Activated CD4-positive, alpha-beta T cell treated with anti-CD3 and anti-CD28 coated beads, Interleukin-2, amount 50 U/mL, for 4 hours (primary cell): Measurements from ENCODE around the gene ANKRD31.
"Not testable (repeated sequence)": the region's sequence is repeated elsewhere in the genome, so short reads cannot be mapped to it uniquely, and the experiment has no call there.

ENCODE experiments used
- DNase-seq, 2 experiments: peaks; one replicate each; pipeline ENCODE4 v3.0.0-alpha.2; 2020

ANKRD31 gene, protein sequence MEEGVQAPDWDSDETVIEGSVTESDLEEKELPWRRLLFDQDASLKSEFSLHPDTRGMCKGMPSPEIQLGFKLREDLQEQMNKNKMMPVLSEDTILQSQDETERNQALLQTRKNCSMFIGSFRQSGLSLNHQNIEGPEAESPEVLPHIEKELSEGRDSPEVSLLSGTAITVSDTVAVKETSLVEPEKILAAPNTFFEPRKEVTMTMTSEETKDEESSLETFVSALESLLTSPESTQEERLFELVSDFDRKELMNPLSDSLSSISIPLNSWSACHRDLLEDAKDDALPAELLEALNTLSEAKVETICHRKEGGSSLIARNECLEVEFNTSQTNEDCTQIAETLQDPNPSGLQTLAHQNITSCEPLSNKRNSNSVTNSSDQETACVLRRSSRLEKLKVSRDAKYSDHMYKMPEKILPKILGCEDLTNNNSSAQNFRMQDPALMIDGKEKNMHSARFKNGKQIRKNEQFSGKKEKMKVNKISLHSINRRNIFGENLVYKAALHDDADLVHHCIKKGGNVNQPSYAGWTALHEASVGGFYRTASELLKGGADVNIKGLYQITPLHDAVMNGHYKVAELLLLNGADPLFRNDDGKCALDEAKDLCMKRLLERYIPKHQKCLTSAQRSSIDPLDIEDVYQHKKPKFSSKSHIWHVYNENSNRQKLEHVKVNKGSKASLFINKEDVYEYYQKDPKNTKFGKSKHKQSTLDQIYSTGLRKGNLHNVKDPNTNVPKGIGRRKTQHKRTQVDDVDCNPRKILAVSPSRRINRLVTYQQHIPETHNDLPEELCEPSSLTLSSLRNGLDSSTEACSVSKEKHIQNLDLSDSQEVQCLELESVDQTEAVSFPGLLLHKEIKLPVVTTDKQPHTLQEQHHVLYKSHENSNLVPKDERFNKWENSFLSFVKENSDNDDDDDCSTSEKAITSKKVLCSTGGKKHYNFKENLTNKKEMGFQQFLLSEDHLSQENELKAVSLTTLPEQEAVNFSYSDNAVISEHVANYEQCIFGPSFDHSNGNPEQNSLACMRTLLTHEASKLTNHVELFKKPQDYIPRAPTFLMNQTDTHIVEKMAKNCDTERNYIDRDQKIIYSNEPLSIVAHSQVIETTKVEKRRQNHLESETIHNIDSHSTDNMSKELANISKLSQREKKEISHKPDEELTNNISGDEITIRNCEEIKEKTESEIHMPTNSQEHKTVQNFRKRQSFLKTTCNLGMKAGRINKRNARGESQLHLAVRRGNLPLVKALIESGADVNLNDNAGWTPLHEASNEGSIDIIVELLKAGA (N-terminal part only)

DNA sequence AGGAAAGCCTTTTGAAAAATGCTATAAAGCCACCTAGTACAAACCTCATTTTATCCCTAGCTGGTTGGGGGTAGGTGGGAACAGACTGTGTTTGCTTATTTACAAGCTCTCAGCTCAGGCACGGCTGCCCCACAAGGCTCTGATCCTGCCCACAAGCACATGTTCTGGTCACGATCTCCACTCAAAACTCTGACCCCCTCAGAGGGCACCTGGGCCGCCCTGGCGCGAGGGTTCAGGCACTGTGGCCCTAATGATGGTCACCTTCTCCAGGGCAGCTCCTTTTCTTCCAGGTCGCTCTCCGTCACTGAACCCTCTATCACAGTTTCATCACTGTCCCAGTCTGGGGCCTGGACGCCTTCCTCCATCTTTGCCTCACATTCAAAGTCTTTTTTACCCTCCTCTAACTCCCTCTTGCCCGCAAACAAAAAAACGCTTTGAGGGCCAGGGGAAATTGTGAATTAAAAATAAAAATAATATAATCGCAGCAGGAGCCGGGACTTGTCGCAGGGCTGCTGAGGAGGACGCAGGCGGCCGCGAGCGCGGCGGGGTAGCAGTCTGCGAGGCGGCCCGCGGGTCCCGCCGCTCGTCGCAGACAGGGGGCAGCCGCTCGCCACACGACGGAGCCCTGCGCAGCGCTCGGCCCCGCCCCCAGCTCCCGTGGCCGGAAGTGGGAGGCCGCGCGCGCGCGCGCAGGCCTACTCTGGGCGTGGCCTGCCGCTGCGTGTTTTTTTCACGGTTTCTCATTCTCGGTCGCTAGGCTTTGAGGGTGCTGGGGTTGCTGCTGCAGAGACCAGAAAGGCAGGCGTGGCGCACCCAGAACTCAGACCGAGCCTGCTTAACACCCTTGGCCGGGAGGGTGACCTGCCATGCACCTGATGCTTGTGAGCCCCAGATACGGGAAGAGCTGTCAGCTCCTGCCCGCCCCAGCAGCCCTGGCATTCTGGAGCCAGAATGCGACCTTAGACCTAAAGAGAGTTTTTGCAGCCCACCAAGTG is at the start of gene ANKRD31:
Gene ANKRD31 (minus strand): TSS at position 557 of the 995 bp plus-strand sequence. CDS start 192 bp downstream, at position 365.
- peak; percentile 83 to 84 for DNase-seq

DNA sequence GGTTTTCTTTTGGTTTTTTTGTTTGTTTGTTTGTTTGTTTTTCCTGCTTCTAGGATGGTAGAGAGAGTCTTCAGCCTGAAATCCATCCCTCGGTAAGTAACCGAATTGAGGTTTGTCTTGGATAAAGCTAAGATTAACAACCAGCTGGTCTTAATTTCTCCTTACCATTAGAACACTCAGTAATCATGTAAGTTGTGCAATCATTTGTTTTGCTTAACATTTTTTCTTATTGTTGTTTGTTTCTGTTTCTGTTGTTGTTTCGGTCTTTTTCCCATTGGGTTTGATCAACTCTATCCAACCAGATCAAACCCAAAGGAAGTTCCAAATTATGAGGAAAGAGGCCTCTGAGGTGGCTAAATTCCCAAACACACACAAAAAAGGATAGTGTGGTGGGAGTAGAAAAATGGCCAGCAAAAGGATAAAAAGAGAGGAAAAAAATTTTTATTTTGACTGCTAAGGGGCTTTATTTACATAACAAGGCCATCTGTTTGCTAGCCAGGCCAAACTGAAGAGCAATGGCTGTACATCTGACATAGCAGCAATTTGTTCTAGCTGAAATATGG is 49.6 kb upstream of the ANKRD31 start:
- no peak for DNase-seq

DNA sequence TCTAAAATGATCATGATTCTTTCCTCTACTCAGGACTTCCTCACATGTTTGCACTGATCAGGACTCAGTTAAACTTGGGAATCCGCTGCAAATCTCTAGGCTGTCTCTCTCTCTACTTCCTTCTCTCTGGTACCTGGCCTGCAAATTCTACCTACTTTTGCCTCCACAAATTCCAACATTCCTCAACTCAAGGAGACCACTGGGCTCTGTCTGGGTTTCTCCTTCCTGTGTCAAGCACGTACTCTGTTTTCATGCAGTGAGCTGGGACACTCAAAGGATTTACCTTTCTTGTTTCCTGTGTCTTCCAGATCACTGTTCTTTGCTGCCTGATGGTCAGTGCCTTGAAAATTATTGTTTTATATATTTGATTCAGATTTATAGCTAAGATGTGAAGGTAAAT is 45.9 kb upstream of the ANKRD31 start:
- no peak for DNase-seq

DNA sequence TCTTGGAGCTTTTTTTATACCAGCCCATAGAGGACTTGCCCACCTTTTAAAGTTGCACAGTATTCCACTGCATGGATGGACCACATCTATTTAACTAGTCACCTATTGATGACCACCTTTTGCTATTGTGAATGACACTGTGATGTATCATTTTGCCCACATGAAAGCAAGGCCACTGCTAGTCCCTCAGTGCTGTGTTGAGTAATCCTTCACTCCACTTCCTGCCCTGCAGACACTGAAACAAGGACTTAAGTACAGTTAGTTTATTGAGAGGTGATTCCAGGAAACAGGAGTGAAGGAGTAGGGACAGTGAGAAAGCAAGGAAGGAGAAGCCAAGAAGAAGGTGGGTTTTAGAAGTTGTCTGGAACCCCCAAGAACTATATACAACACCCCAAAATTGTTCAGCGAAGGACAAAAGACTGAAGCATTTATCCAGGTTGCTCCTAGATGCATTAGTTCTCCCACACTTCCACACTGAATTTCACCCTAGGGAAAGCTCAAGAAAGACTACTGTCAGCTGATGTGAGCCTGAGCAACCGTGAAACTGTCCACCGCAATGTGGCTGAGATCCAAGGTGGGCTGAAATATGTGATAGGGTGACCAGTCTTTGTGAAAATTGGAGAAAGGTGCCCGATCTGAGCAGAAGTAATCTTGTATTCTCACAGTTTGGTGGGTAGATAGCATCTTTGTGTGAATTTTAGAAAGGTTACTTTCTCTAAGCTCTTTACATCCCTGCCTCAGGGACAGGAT is 45.2 kb upstream of the ANKRD31 start:
- no peak for DNase-seq

DNA sequence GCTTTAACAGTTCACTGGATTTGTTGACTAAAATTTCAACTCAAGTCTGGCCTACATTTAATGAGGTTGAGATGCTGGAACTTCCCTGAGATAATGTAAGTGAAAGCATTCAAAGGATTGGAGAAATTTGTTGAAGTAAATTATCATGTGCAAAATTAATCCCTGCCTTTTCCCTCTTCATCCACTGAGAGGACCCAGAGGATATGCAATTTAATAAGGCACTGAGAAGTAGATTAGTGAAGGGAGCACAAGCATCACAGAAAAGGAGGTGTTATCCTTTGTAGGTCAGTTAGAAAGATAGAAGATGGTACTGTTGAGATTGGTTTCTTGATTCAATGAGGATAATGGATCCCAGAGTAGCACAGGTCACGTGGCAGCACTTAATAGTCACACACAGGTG is 42.6 kb upstream of the ANKRD31 start:
- DNase-seq: no peak

DNA sequence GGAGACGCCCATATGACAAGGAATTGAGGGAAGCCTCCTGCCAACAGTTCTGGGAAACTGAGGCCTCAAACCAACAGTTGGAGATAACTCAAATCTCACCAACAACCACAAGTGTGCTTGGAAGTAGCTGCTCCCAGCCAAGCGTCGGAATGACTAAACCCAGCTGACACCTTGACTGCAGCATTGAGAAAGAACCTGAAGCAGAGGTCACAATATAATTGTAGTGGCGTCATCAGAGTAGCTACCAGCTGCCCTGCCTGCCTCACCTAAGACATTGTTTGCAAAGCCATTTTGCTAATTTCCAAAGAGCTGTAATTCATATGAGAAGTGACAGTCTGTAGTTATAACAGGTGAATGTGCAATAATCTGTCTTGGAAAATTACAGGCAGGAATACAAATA is 40.8 kb upstream of the ANKRD31 start:
- no peak for DNase-seq

DNA sequence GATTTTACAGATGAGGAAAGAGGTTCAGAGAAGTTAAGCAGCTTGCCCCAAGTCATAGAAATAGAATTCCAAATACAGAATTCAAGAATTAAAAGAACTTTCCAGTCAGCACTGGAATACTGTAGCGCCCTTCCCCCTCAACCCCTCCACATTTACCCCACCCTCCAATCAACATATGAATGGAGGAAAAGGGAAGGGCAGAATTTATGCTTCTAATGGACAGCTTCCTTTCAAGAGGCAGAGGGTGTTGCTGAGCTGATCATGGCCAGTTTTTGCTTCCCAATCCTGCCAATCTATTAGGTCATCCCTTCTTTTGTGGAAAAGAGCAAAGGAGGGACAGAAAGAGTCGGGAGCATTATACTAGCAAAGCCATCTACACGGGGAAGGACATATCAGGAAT is 39.1 kb upstream of the ANKRD31 start:
- DNase-seq: no peak

DNA sequence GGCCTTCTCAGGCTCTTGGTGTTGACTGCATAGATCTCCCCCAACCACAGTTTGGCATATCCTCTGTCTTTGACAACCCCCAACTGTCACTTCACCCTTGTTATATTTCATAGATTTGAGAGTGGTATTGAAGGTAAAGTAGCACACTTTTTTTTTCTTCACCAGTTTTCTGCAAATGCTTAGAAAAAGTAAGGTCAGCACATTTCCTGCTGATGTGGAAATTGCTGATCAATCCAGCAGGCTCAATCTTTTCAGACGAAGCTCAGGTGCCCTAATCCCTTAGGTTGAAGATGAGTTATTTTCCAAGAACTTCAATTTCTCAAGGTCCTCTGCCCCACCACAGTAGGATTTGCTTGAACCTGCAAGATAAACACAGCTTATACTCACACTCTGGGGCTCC is 38.5 kb upstream of the ANKRD31 start:
- no peak for DNase-seq

DNA sequence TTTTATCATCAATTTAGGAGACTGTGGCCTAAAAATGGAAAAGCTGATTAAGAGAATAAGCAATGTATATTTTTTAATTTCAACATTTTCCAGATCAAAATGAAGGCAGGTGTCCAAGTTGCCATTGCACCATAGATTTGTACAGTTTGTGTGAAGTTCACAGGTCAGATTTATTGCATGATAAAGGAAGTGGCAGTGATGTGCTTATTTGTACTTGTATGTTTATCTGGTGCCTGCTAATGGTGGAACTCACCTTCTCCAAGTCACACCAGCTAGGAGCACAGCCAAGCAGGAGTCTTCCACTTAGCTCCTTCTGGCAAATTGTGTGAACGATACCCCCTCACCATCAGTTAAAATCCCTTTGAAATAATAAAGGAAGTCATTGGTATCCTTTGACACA is 37.8 kb upstream of the ANKRD31 start:
- no peak for DNase-seq

DNA sequence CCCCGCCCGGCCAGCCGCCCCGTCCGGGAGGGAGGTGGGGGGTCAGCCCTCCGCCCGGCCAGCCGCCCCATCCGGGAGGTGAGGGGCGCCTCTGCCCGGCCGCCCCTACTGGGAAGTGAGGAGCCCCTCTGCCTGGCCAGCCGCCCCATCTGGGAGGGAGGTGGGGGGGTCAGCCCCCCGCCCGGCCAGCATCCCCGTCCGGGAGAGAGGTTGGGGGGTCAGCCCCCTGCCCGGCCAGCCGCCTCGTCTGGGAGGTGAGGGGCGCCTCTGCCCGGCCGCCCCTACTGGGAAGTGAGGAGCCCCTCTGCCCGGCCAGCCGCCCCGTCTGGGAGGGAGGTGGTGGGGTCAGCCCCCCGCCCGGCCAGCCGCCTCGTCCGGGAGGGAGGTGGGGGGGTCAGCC is 33.9 kb upstream of the ANKRD31 start:
- not testable (repeated sequence) for DNase-seq

DNA sequence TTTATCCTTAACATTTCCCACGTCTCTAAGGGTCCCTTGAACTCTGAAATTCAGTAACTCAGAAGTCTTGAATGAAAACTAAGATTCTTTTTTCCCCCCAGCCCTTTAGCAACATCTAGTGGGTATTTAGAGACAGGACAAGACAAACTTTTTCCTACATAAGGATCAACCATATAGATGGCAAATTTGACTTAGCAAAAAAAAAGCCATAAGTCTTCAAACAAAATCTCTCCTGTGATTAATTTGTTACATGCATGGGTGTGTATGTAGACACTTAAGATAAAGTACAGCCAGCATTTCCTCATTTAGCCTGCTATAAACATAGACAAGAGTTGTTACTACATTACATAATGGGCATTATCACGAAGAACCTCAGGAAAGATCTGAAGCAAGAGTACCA is 29.1 kb upstream of the ANKRD31 start:
- DNase-seq: no peak

DNA sequence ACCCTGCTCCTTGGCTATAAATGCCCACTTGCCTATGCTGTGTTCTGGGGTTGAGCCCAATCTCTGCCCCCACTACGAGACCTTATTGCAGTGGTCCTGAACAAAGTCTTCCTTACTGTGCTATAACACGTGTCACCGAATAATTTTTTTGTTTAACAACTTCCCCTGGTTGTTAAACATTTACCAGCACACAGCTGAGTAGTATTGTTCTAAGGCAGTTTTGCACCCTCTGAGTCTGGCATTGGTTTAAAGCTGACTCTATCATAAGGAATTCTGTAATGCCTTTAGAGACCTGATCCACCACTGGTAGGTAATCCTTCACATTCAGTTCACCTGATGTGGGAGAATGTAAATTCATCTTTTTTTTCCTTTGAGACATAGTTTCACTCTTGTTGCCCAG is 25.6 kb upstream of the ANKRD31 start:
- DNase-seq: no peak

DNA sequence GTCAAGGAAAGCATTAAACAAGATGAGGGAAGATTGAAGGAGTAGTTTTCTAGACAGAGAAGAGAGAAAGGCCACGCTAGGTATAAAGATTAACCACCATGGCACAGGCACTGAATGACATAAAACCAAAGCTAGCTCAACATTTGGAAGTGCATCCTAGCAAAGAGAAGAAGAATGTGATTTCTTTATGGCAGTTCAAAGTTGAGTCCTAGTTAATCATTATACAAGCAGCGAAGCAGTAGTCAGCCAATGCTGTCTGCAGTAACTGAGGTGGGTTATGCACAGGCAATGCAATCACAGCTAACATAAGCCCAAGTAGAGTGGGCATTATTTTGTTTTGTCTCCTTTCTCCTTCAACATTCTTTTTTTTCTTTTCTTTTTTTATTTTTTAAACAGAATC is 24.0 kb upstream of the ANKRD31 start:
- no peak for DNase-seq

DNA sequence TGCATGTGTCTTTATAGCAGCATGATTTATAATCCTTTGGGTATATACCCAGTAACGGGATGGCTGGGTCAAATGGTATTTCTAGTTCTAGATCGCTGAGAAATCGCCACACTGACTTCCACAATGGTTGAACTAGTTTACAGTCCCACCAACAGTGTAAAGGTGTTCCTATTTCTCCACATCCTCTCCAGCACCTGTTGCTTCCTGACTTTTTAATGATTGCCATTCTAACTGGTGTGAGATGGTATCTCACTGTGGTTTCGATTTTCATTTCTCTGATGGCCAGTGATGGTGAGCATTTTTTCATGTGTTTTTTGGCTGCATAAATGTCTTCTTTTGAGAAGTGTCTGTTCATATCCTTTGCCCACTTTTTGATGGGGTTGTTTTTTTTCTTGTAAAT is 13.8 kb upstream of the ANKRD31 start:
- DNase-seq: not testable (repeated sequence)

DNA sequence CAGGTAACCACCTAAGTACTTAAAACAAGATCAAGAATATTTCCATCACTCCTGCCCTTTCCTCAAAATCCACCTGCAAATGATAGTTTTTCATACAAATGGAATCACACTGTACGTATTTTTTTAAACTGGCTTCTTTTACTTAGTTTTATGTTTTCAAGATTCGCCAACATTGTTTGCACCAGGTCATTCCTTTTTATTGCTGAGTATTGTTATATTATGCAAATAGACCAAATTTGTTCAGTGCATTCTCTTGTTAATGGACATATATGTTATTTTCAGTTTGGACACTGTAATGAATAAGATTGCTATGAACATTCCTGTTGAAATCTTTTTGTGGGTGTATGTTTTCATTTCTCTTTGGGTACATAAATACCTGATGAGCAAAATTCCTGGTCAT is 8.3 kb upstream of the ANKRD31 start:
- DNase-seq: no peak

DNA sequence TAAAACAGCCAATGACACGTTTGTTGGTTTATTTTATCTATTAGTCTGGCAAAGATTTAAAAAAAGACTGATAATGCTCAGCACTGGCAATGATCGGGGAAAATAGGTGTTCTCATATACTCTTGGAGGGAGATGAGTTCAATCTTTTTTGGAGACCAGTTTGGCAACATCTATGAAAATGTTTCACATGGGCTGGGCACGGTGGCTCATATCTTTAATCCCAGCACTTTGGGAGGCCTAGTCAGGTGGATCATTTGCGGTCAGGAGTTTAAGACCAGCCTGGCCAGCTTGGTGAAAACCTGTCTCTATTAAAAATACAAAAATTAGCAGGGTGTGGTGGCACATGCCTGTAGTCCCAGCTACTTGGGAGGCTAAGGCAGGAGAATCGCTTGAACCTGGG is 6.8 kb upstream of the ANKRD31 start:
- no peak for DNase-seq

DNA sequence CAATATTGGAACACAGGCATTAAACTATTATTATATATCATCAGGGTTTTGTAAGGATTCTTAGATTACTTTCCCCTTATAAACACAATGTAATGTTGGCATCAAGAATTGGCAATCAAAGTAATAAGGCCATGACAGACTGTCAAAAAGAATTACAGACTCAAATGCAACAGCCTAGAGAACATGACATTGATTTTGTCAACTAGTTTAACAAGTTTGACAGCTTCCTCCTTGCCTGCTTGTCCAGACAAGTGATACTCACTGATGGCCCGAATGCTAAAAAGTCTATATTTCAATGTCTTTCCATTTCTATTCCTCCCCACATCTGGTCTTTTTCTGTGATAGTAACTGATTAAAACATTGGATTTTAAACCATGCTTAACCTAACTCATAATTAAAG is 6.4 kb upstream of the ANKRD31 start:
- no peak for DNase-seq

DNA sequence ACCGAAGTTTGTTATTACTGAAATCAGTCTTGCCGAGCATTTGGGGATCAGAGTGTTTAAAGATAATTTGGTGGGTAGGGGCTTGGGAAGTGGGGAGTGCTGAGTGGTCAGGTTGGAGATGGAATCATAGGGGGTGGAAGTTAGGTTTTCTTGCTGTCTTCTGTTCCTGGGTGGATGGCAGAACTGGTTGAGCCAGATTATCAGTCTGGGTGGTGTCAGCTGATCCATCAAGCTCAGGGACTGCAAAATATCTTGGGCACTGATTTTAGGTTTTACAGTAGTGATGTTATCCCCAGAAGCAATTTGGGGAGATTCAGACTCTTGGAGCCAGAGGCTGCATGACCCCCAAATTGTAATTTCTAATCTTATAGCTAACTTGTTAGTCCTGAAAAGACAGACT is 5.4 kb upstream of the ANKRD31 start:
- DNase-seq: no peak

DNA sequence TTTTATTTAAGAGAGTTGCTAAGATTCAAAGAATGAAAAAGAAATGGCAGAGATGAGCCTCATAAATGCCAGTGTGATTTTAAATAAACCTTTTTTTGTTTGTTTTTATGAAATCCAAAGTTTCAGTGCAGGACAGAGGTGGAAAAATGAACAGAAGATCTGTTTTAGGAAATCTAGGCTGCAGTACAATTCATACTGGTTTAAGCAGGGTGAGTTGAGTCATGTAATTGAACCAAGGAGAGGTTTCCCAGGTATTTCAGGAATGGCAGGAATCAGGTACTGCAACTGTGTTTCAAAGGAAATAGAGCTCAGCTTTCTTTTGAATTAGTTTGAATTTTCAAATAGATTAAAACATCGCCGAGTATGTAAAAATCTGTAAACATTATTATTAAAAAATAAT is 3.0 kb upstream of the ANKRD31 start:
- DNase-seq: no peak

DNA sequence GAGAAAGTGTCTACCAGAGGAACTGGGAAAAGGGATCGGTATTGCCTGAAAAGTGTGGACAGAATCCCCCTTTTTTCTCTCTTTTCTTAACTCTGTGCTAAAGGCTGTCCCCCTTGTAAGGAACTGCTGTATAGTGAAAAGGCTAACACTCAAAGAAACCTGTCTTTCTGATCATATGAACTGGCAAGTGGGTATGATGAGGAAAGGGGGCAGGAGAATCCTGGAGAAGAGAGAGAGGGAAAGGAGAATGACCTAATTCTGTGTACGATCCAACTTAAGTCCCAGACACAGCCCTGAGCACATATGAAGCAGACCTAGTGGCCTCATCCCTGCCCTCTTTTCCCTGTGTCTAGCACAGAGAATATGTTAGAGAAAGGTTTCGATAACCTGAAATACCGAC is 967 bp downstream of the ANKRD31 start:
- DNase-seq: no peak

DNA sequence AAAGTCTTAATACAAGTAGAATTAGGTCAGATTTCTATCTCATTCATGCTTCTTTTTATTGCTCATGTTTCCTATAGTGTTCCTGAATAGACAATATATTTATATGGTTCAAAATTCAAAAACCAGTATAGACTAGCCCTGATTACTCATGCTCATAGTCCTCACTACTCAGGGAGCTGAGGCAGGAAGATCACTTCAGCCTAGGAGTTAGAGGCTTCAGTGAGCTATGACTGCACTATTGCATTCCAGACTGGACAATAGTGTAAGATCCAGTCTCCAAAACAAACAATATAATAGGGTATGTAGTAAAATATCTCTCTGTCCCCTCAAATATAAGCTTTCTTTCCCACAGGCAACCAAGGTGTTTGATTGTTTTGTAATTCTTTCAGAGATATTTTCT is 2.4 kb downstream of the ANKRD31 start:
- DNase-seq: no peak
